Measurements from ENCODE around the gene ARHGAP22. TPM values are rescaled to one million over a fixed set of nuclear protein-coding genes. Genes with fewer than 3 reads are reported as not detected.

ARHGAP22 gene
- total and polyA plus RNA-seq, 2 of the 4 experiments (the other 2 are of a cell fraction), result 28.3 to 30.2 TPM

DNA sequence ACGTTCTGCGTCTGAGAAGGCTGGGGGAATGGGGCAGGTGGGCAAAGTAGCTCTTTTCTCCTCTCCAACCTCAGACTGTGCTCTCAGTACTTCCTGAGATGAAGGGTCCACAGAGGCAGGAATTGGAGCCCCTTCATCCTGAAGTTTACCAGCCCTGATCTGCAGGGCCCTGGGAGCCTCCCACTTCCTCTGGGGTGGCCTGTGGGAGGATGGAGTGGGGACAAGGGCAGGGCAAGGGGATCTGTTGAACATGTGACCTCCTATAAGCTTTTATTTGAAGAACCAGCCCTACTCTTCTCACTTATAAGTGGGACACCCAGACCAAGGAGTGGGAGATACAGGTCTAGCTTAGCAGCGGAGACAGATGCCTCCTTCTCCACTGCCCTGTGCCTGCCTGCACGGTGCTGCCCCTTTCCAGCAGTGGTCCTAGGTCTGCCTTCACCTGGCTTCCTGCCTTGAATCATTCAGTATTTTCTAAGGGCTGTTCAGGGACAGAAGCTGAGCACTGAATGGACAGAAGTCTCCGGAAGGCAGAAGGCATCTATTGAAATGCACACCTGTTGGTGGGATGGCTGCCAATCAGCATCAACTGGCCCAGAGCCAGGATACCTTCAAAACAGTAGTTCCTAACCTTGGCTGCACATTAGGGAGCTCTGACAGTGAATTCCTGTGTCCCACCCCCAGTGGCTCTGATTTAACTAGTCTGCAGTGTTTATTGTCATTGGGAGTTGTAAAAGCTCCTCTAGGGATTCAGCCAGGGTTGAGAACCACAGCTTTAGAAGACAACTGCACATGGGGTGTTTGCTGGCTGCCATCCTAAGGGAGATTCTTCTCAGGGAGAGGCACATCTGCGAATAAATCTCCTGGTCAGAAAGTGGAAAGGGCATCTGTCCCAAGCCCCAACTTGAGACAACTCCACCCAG lies 2.7 kb upstream of the ARHGAP22 start:
- peaks cover 4 to 62% of the 10 kb centered on the region in 2 experiments; a peak in 3 of 4 replicates for H3K79me1 ChIP-seq (ENCODE audit: low read depth in 1 of 2, low read length in 2 of 2)
- peak overlapping the region; percentile 56; the same call in 1 of the 2 replicates for H4K5ac ChIP-seq (ENCODE audit: low read depth, low read length)
- H4K91ac ChIP-seq (ENCODE audit: insufficient read depth, low read depth, low read length), result peak overlapping the region; percentile 87
- H3K27ac ChIP-seq (ENCODE audit: insufficient read depth, low read length), result peak overlapping the region; percentile 89
- no peaks in the 10 kb centered on the region for H3K9me3 ChIP-seq (ENCODE audit: control insufficient read depth, insufficient read depth, low read length)
- peak overlapping the region; percentile 74 for H2AFZ ChIP-seq (replicated peaks; ENCODE audit: low read length, poor library complexity)
- H3K4me1 ChIP-seq (ENCODE audit: control insufficient read depth, insufficient read depth, low read length), result peaks cover 39% of the 10 kb centered on the region
- H4K20me1 ChIP-seq (ENCODE audit: insufficient read depth, low read length), result peaks cover 5% of the 10 kb centered on the region; the same call in 1 of the 2 replicates
- H3K9ac ChIP-seq (ENCODE audit: low read depth, low read length), result peak overlapping the region; percentile 46; the same call in 1 of the 2 replicates
- ChIA-PET CTCF (interaction anchor here (0.5 to 5.4 kb wide), 16 partner anchors 8 to 472 kb away, joined by 3 to 48 read pairs (median 4); no protein-coding TSS in a partner anchor), POLR2A (ENCODE audit: unreplicated experiment) (interaction anchor here (0.8 kb wide), 1 partner anchor 13 kb away, joined by 4 read pairs; no protein-coding TSS in a partner anchor)
- peak overlapping the region; percentile 93 for H3K14ac ChIP-seq (replicated peaks; ENCODE audit: low read depth, low read length)
- intact Hi-C loops (cut with micrococcal nuclease), result loop anchor here (2.0 to 10.0 kb wide), 3 partner anchors 49 to 245 kb away; no protein-coding TSS in a partner anchor
- no peaks in the 10 kb centered on the region for H3K36me3 ChIP-seq (ENCODE audit: control insufficient read depth, insufficient read depth, low read length)
- H3K9me1 ChIP-seq (ENCODE audit: insufficient read depth, low read length), result peaks cover 44% of the 10 kb centered on the region
- 82% methylated on average over 2 of the region's 6 CpGs; no CpG with 5 or more reads in 1 of the 2 experiments for WGBS, 2 experiments (ENCODE audit: extremely low coverage in 2 of 2, insufficient read length in 1 of 2)
- H2AK5ac ChIP-seq (ENCODE audit: low read depth, low read length), result peak overlapping the region; percentile 100
- H3K23ac ChIP-seq (ENCODE audit: low read depth, low read length), result peak overlapping the region; percentile 96
- H2BK15ac ChIP-seq (ENCODE audit: low read depth, low read length), result peak overlapping the region; percentile 90; the same call in 1 of the 3 replicates
- H3K18ac ChIP-seq (ENCODE audit: low read depth, low read length), result peak overlapping the region; percentile 89
- peak overlapping the region; percentile 61 for H3K4me2 ChIP-seq (ENCODE audit: low read depth, low read length)
- in situ Hi-C loops (cut with MboI; ENCODE audit: low sequenced_read_pairs), result no loop called here
- TF ChIP-seq ELK1 (IDR thresholded peaks at IDR 0.05; ENCODE audit: borderline replicate concordance, low read depth, low read length) (no peak), FOS (IDR thresholded peaks at IDR 0.05; ENCODE audit: low read depth, low read length) (no peak), RAD21 (IDR thresholded peaks at IDR 0.05; ENCODE audit: low read length) (no peak), MAFK (IDR thresholded peaks at IDR 0.05; ENCODE audit: low read depth, low read length) (no peak), MAZ (IDR thresholded peaks at IDR 0.05; ENCODE audit: borderline replicate concordance, low read depth, low read length) (no peak), BHLHE40 (IDR thresholded peaks at IDR 0.05; ENCODE audit: low read depth, low read length) (no peak), POLR2A (IDR thresholded peaks at IDR 0.05; ENCODE audit: low read depth, low read length) (no peak), SMC3 (IDR thresholded peaks at IDR 0.05; ENCODE audit: low read depth, low read length) (no peak), MXI1 (IDR thresholded peaks at IDR 0.05; ENCODE audit: borderline replicate concordance, low read depth, low read length) (no peak), RCOR1 (IDR thresholded peaks at IDR 0.05; ENCODE audit: insufficient replicate concordance, low read length) (no peak)
- TF ChIP-seq, protein P1, sequence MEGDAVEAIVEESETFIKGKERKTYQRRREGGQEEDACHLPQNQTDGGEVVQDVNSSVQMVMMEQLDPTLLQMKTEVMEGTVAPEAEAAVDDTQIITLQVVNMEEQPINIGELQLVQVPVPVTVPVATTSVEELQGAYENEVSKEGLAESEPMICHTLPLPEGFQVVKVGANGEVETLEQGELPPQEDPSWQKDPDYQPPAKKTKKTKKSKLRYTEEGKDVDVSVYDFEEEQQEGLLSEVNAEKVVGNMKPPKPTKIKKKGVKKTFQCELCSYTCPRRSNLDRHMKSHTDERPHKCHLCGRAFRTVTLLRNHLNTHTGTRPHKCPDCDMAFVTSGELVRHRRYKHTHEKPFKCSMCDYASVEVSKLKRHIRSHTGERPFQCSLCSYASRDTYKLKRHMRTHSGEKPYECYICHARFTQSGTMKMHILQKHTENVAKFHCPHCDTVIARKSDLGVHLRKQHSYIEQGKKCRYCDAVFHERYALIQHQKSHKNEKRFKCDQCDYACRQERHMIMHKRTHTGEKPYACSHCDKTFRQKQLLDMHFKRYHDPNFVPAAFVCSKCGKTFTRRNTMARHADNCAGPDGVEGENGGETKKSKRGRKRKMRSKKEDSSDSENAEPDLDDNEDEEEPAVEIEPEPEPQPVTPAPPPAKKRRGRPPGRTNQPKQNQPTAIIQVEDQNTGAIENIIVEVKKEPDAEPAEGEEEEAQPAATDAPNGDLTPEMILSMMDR (conservative IDR thresholded peaks at IDR 0.05; ENCODE audit: low read depth, low read length), result no peak
- TF ChIP-seq, protein P2, sequence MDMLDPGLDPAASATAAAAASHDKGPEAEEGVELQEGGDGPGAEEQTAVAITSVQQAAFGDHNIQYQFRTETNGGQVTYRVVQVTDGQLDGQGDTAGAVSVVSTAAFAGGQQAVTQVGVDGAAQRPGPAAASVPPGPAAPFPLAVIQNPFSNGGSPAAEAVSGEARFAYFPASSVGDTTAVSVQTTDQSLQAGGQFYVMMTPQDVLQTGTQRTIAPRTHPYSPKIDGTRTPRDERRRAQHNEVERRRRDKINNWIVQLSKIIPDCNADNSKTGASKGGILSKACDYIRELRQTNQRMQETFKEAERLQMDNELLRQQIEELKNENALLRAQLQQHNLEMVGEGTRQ (IDR thresholded peaks at IDR 0.05; ENCODE audit: low read depth, low read length), result no peak
- no TSS peak for BruUV-seq (replicated peaks)
- peak overlapping the region; percentile 97 for H3K4ac ChIP-seq (ENCODE audit: low read depth, low read length)
- H2BK20ac ChIP-seq (ENCODE audit: low read depth, low read length), result peak overlapping the region; percentile 98
- H2AK9ac ChIP-seq (replicated peaks; ENCODE audit: low read depth, low read length, poor library complexity), result peak overlapping the region; percentile 93
- no peak for ATAC-seq (ENCODE audit: low read depth)
- dilution Hi-C loops (cut with HindIII; ENCODE audit: low sequenced_read_pairs, unreplicated experiment), result no loop called here
- no peaks in the 10 kb centered on the region for H3K27me3 ChIP-seq (ENCODE audit: control insufficient read depth, insufficient read depth, low read length)
- DNase-seq, result peak; percentile 24
- H3K4me3 ChIP-seq (ENCODE audit: insufficient read depth, low read depth, low read length), result no peak overlapping the region
- H3K56ac ChIP-seq (ENCODE audit: extremely low read depth, insufficient read depth, low read length), result peak overlapping the region; percentile 90
- peak overlapping the region; percentile 97 for H2BK5ac ChIP-seq (ENCODE audit: low read depth, low read length, poor library complexity, severe bottlenecking)
- H2BK120ac ChIP-seq (ENCODE audit: low read depth, low read length), result peak overlapping the region; percentile 97
- H4K8ac ChIP-seq (ENCODE audit: low read depth in 2 of 2, low read length in 2 of 2), result peak overlapping the region; percentile 44 to 93

Measured in IMR-90 (cell line).